H1 (cell line): ENCODE measurements around the gene TMEM200C.

ENCODE experiments used
- GTF2F1 ChIP-seq: IDR thresholded peaks from 2 replicates; pipeline ENCODE4 v1.6.1; 2012; ENCODE audit warnings: low read depth, low read length, improper control_type of control experiment, borderline replicate concordance
- JUN ChIP-seq: IDR thresholded peaks from 2 replicates; pipeline ENCODE4 v1.6.1; 2011; ENCODE audit warnings: low read depth, mild to moderate bottlenecking, improper control_type of control experiment, low read length
- KDM5A ChIP-seq: fragments of 200-600 bp; IDR thresholded peaks from 2 replicates; pipeline ENCODE4 v1.7.1; 2012; ENCODE audit warnings: mild to moderate bottlenecking, low read length, inconsistent platforms, mixed read lengths
- TAF1 ChIP-seq: IDR thresholded peaks from 2 replicates; pipeline ENCODE4 v1.6.1; 2011; ENCODE audit warnings: mild to moderate bottlenecking, low read depth, low read length
- TF ChIP-seq, protein P1 (sequence below), 3 experiments: IDR thresholded peaks; 1 replicate in 2 of 3; 2 replicates in 1 of 3; pipeline versions ENCODE4 v1.5.1 to v1.6.1; 2011; ENCODE audit warnings: low read length in 3 of 3, mild to moderate bottlenecking in 3 of 3, inconsistent platforms in 2 of 3, low read depth in 1 of 3, moderate library complexity in 1 of 3; ENCODE audit not compliant: insufficient read depth in 1 of 3; ENCODE audit errors: control extremely low read depth in 1 of 3

DNA sequence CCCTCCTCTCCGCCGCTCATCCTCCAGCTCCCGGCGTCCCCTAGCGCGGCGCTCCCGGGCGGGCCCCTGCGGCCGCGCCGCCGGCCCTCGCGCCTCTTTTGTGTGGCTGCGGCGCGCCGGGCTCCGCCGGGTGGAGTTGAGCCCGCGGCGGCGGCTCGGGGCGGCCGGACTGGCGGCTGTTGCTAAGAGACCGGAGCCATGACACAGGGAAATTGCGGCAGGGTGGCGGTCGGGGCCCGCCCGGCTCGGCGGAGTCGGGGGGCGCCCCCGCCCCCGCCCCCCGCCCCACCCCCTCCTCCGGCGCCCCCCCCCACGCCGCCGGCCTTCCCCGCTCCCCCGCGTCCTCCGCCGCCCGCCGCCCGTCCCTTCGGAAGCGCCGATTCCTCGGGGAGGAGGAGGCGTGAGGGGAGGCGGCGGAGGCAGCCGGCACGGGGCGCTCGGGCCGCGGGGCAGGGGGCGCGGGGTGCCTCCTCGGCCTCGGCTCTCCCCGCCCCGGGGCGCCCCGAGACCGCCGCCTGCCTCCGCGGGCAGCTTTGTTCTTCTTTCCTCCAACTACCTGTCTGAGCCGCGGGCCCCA is at the start of gene TMEM200C:
- TF ChIP-seq JUN (no peak), KDM5A (no peak), TAF1 (peak; percentile 45; the same call in 1 of the 2 replicates), GTF2F1 (no peak)
- TF ChIP-seq, protein P1, sequence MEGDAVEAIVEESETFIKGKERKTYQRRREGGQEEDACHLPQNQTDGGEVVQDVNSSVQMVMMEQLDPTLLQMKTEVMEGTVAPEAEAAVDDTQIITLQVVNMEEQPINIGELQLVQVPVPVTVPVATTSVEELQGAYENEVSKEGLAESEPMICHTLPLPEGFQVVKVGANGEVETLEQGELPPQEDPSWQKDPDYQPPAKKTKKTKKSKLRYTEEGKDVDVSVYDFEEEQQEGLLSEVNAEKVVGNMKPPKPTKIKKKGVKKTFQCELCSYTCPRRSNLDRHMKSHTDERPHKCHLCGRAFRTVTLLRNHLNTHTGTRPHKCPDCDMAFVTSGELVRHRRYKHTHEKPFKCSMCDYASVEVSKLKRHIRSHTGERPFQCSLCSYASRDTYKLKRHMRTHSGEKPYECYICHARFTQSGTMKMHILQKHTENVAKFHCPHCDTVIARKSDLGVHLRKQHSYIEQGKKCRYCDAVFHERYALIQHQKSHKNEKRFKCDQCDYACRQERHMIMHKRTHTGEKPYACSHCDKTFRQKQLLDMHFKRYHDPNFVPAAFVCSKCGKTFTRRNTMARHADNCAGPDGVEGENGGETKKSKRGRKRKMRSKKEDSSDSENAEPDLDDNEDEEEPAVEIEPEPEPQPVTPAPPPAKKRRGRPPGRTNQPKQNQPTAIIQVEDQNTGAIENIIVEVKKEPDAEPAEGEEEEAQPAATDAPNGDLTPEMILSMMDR (IDR thresholded peaks at IDR 0.05; ENCODE audit: control extremely low read depth in 1 of 3, insufficient read depth in 1 of 3, low read depth in 1 of 3, low read length in 3 of 3), result no peak
